ENCODE data around the gene AFG3L2. TPM values are rescaled to one million over a fixed set of nuclear protein-coding genes. Genes with fewer than 3 reads are reported as not detected.

The AFG3L2 gene
- total and polyA plus RNA-seq, 3 donors from 2014 or later = 47.6 to 63.6 (median 57.4) TPM

GRCh38 chr18:12406371-12407111, 29.5 kb upstream of the AFG3L2 start:
- H3K27me3 ChIP-seq = no peaks in the 10 kb centered on the region
- H3K9me3 ChIP-seq = no peaks in the 10 kb centered on the region
- no peaks in the 10 kb centered on the region for H3K36me3 ChIP-seq (ENCODE audit: low read depth, missing control alignments)
- WGBS, 2 donors = 44 to 61% methylated on average over 19 of the region's 19 CpGs
- intact Hi-C loops (cut with DNase I; ENCODE audit: low total_unique reads) = no loop called here
- TF ChIP-seq CTCF (IDR thresholded peaks at IDR 0.05) (no peak), POLR2A (IDR thresholded peaks at IDR 0.05) (no peak)
- DNase-seq = no peak
- H3K27ac ChIP-seq = no peak overlapping the region
- H3K4me1 ChIP-seq = peaks cover 3% of the 10 kb centered on the region
- peak overlapping the region; percentile 68 to 70 for H3K4me3 ChIP-seq

GRCh38 chr18:12405066-12405465, 28.0 kb upstream of the AFG3L2 start:
- Histone ChIP-seq H3K27me3 (no peaks in the 10 kb centered on the region), H3K4me3 (no peak overlapping the region), H3K9me3 (no peaks in the 10 kb centered on the region), H3K4me1 (peaks cover 3% of the 10 kb centered on the region), H3K36me3 (ENCODE audit: low read depth, missing control alignments) (no peaks in the 10 kb centered on the region), H3K27ac (no peak overlapping the region)
- intact Hi-C loops (cut with DNase I; ENCODE audit: low total_unique reads) = no loop called here
- no peak for TF ChIP-seq POLR2A (IDR thresholded peaks at IDR 0.05)
- no peak for TF ChIP-seq CTCF (IDR thresholded peaks at IDR 0.05)
- DNase-seq = no peak
- 71 to 85% methylated on average over 3 of the region's 3 CpGs for whole genome bisulfite sequencing, 2 donors

GRCh38 chr18:12403601-12404506, 26.8 kb upstream of the AFG3L2 start:
- Histone ChIP-seq H3K4me3 (no peak overlapping the region), H3K4me1 (peaks cover 3% of the 10 kb centered on the region), H3K27me3 (no peaks in the 10 kb centered on the region), H3K9me3 (no peaks in the 10 kb centered on the region), H3K36me3 (ENCODE audit: low read depth, missing control alignments) (no peaks in the 10 kb centered on the region), H3K27ac (no peak overlapping the region)
- intact Hi-C loops (cut with DNase I; ENCODE audit: low total_unique reads) = no loop called here
- TF ChIP-seq CTCF (IDR thresholded peaks at IDR 0.05) (no peak), POLR2A (IDR thresholded peaks at IDR 0.05) (no peak)
- no peak for DNase-seq
- 69% methylated on average over 6 of the region's 6 CpGs for WGBS, 2 donors

- no peaks in the 10 kb centered on the region for H3K36me3 ChIP-seq (ENCODE audit: low read depth, missing control alignments)
- 81 to 85% methylated on average over 8 to 9 of the region's 9 CpGs for WGBS, 2 donors
- no peak for DNase-seq
- no peak for TF ChIP-seq CTCF (IDR thresholded peaks at IDR 0.05)
- H3K4me1 ChIP-seq = peaks cover 6% of the 10 kb centered on the region
- no peak overlapping the region for H3K27ac ChIP-seq
- H3K9me3 ChIP-seq = no peaks in the 10 kb centered on the region
- intact Hi-C loops (cut with DNase I; ENCODE audit: low total_unique reads) = no loop called here
- no peaks in the 10 kb centered on the region for H3K27me3 ChIP-seq
- no peak overlapping the region for H3K4me3 ChIP-seq
These were observed 24.9 kb upstream of the AFG3L2 start for GRCh38 chr18:12401881-12402280.
